NCI-H345 treated with DMSO at 0.1 percent for 48 hours (cell line): ENCODE measurements around the gene TMEM91.
"Not testable (repeated sequence)": the region's sequence is repeated elsewhere in the genome, so short reads cannot be mapped to it uniquely, and the experiment has no call there.

ENCODE experiments used
- DNase-seq: peaks from one replicate; lab custom pipeline; 2025; ENCODE audit not compliant: unreplicated experiment; lab: John Stamatoyannopoulos, UW

The TMEM91 gene

DNA sequence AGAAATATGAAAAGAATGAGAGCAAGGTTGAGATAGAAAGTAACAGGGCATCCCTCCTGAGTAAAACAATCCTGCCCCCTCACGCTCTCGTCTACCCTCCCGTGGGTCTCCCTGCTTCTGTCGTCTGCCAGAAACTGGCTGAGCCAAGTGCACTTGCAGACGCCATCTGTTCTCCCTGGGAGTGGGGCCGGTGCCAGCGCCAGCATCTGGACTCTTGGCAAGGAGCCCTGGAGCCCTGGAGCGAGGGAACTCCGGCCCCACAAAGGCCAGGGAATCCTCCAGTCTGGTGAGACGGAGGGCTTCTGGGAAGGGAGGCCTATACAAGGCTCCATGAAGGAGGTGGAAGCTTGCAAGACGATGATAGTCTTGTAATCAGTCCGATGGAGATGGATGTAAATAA, 2.3 kb upstream of the TMEM91 start:
- peak; percentile 68 for DNase-seq

DNA sequence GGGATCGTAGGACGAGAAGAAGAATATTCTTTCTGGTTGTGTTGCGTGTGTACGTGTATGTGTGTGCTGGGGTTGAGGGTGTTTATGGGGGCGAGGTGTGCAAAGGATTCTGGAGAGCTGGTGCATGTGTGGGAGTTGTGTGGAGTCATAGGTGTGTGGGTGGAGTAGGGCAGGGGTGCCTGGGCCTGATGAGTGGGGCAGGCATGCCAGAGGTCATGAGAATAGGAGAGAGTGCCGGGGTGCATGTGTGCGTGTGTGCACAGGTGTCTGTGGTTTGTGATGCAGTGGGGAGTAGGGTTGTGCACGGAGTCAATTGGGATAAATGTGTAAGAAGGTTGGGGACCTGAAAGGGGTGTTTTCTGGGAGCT, 649 bp downstream of the TMEM91 start:
- no peak for DNase-seq

DNA sequence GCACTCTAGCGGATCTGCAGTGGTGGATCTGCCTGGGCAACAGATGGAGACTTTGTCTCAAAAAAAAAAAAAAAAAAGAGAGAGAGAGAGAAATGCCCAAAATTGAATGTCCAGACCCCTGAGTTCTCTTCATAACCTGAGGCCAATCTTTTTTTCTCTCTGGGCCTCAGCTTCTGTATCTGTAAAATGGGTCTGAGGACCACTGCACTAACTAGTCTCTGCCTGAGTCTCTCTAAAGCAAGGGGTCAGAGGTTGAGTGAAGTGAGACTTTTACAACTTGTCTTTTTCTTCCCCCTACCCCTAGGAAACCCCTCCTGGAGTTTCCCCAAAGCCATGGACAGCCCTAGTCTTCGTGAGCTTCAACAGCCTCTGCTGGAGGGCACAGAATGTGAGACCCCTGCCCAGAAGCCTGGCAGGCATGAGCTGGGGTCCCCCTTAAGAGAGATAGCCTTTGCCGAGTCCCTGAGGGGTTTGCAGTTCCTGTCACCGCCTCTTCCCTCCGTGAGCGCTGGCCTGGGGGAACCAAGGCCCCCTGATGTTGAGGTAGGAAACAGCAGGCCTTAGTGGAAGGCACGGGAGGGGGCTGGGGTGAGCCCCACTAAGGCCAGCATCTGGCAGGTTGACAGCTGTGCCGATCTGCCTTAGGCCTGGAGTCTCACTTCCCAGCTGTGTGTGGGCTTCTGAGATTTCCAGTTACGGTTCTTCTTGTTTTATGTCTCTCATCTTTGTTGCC, 1.8 kb downstream of the TMEM91 start:
- DNase-seq: no peak

DNA sequence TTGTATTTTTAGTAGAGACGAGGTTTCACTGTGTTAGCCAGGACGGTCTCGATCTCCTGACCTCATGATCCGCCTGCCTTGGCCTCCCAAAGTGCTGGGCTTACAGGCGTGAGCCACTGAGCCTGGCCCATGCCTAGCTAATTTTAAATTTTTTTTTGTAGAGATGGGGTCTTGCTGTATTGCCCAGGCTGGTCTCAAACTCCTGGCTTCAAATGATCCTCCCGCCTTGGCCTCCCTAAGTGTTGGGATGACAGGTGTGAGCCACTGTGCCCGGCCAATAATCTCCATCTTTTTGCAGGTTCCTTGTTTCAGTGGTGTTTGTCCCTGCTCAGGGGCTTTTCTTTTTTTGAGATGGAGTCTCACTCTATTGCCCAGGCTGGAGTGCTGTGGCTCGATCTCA, 5.2 kb downstream of the TMEM91 start:
- not testable (repeated sequence) for DNase-seq

DNA sequence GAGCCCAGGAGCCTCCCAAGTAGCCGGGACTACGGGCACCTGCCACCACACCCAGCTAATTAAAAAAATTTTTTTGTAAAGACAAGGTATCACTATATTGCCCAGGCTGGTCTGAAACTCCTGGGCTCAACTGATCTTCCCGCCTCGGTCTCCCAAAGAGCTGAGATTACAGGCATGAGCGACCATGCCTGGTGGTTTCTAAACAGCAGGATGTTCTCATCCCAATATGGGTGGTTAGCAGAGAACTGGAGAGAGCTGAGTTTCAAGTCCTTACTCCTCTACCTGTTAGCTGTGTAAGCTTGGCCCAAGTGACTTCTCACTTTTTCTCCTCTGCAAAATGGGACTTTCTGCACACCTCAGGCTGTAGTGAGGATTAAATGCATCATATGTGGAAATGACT, 8.0 kb downstream of the TMEM91 start:
- DNase-seq: no peak

DNA sequence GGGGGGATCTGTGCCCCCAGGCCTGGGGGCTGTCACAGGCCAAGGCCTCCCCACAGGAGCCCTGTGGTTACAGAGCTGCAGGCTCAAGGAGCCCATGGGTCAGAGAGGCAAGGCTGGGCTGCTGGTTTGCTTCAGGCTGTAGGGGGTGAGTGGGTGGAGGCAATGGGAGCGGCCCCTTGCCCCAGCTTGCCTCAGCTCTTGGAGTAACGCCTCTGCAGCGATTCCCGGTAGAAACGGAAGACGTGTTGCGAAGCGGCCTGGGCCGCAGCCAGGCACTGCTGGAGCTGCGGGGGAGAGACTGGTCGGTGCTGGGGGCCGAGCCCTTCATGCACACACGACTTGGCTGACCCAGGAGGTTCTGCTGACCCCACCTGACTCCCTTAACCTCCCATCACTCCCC, 10.1 kb downstream of the TMEM91 start:
- DNase-seq: no peak

DNA sequence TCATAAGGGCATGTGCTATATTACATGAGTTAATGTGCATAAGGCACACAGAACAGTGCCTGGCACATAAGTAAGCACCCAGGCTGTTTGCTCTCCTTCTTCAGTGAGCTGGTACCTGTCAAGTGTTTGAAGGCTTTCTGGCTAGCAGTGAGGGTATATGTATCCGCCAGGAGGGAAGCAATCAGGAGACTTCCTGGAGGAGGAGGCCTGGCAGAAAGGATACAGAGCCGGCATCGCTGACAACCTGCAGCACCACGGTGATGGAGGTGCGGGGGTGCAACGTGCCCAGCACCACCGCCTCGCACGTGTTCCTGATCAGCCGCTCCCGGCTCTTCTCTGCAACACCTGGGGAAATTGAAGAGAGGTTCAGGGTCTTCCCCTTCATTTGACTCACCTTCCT, 15.3 kb downstream of the TMEM91 start:
- DNase-seq: no peak

DNA sequence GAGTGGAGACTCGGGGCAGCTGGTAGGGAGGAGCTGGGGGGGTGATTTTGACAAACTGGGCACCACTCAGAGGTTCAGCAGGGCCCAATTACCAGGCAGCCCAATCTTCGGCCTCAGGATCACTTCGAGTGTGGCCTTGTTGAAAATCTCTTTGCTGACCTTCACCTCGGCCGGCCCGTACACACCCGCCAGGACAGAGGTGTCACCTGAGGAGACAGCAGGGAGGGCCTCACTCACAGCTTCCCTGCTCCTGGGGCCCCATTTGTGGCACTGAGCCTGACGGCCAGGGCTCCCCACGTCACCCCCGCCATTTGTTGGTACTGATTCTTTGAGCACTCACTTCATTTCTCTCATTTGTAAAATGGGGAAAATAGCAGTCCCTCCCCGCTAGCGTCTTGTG, 16.4 kb downstream of the TMEM91 start:
- DNase-seq: no peak

DNA sequence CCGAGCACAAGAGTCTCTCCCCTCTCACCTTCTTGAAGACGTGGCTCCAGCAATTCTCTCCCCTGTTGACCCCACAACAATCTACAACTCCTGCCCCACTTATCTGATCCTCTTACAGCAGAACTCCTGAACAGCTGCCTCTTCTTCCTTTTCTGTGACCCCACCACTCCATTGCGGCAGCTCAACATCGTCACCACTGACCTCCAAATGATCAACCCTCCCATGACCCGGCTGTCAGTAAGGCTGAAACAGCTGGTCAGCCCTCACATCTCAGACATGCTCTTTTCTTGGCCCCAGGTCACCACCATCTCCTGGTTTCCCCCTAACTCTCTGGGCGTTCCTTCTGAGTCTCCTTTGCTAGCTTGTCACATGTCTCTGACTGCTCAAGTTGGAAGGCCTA, 19.0 kb downstream of the TMEM91 start:
- no peak for DNase-seq

DNA sequence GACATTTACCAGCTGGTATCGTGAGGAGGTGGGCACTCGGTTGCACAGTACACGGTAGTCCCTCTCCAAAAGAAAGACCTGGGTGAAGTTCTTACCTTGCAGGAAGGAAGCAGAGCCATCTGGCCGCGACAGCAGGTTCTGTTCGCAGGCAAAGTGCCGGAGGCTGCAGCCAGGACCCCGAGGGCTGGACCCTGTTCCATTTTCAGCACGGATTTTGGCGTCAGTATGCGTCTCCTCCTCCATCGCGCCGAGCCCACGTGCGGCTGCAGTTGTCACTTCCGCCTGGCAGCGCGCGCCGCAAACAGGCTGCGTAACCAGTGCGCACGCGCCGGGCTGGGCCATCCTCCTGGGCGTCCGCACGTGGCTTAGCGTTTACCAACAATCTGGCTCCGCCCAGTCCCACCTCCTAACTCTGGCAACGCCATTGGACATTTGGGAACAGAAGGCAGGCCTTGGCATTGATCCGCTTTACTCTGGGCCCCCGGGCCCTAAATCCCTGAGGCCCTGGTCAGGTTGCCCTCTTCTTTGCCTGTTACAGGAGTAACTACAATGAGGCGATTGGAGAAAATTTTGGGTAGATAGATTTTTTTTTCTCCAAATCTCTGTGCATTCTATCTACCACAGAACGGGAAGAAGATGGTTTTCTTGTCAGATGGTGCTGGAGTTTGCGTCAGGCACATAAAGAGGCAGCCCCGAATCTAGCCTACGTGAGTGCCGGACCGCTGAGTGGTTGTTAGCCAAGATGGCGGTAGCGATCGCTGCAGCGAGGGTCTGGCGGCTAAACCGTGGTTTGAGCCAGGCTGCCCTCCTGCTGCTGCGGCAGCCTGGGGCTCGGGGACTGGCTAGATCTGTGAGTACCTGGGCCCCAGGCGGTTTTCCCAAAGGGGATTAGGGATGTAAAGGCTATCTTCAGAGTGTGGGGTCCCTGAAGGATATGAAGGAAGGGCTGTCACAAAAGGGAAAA, 21.0 kb downstream of the TMEM91 start, which contains the start of the genes BCKDHA and EXOSC5:
TSS of gene BCKDHA (plus strand) at position 733 of the 964 bp plus-strand sequence. CDS start at position 743, 10 bp downstream.
TSS of gene EXOSC5 (minus strand) at position 274 of the 964 bp plus-strand sequence. CDS start at position 243, 31 bp downstream.
- peak; percentile 92 for DNase-seq

DNA sequence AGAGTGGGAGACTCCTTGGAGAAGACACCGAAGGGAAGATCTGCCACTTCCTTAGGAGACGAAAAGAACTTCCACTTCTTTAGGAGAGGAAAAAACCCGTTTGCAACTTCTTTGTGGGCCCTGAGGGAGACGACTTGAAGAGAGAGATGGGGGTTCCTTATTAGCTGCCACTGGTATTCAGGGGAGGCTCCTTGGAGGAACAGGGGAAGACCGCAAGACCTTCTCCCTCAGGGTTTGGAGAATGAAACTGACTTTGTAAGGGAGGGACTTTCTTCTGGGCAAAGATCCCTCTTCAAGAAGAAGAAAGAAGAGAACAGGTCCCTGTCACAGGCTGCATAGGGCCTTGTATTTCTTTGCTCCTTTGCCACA, 21.7 kb downstream of the TMEM91 start:
- DNase-seq: no peak

DNA sequence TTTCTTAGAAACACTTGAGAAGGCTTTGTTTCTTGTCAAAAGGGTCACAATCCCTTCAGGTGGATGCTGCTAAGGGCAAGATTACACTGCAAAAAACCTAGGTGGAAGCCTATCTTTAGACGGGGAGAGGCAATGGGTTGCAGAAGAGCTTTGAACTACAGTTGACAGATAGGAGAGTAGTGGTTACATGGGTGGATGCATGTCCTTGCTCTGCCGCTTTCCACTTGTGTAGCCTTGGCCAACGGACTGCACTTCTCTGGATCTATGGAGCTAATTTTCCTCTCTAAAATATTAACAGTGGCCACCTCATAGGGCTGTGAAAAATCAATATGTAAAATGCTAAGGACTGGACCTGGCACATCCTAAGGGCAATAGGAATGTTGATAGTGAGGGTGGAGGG, 22.3 kb downstream of the TMEM91 start:
- no peak for DNase-seq

DNA sequence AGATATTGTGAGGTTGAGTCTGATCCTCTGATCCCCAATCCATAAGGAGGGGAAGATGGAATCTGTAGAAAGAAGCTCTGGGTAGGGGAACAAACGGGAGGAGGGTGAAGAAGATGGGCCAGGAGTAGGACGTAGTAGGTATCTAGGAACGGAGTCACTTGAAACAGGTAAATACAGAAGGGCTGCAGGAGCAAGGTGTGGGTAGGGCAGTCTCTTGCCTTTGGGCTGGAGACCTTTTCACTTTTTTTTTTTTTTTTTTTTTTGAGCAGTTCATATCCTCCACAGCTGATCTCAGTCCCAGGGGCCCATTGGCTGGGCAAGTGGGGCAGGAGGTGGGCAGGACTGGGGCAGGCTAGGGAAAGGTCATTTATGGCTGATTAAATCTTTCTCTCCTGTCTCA, 22.8 kb downstream of the TMEM91 start:
- DNase-seq: no peak

DNA sequence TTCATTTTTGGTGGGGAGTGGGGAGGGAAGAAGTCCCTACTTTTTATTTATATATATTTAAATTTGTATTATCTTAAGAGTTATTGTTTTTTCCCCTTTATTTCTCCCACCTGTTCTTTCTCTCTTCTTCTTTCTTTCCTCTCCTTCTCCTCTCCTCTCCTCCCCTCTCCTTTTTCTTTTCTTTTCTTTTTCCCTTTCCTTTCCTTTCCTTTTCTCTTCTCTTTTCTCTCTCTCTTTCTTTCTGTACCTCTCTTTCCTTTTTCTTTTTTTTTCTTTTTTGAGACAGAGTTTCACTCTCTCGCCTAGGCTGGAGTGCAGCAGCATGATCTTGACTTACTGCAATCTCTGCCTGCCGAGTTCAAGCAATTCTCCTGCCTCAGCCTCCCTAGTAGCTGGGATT, 23.2 kb downstream of the TMEM91 start:
- DNase-seq: no peak

DNA sequence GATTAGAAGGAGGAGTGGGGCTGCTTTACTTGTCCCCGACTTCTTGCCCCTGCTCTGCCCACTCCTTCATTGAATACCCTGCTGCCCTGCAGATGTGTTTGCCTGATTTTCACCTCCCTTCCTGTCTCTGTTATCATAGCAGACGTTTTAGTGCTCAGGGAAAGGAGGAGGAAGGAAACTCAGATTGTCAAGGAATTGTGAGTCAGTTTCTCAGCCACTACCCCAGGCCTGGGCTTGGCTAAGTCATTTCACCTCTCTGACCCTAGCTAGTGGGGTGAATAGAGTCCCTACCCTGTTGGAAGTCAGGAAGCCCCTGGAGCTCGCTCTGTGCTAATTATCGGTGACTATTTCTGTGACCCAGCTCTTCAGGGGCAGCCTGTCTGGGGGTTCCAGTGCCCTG, 25.1 kb downstream of the TMEM91 start:
- DNase-seq: no peak

DNA sequence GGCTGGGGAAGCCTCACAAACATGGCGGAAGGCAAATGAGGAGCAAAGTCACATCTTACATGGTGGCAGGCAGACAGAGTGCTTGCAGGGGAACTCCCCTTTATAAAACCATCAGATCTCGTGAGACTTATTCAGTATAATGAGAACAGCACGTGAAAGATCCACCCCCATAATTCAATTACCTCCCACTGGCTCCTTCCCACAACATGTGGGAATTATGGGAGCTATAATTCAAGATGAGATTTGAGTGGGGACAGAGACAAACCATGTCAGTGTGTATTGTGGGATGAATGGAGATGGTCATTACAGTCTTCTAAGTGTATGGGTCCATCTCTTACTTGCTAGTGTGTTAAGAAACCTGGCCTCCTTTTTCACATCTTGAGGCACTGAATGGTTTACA, 25.7 kb downstream of the TMEM91 start:
- DNase-seq: no peak

DNA sequence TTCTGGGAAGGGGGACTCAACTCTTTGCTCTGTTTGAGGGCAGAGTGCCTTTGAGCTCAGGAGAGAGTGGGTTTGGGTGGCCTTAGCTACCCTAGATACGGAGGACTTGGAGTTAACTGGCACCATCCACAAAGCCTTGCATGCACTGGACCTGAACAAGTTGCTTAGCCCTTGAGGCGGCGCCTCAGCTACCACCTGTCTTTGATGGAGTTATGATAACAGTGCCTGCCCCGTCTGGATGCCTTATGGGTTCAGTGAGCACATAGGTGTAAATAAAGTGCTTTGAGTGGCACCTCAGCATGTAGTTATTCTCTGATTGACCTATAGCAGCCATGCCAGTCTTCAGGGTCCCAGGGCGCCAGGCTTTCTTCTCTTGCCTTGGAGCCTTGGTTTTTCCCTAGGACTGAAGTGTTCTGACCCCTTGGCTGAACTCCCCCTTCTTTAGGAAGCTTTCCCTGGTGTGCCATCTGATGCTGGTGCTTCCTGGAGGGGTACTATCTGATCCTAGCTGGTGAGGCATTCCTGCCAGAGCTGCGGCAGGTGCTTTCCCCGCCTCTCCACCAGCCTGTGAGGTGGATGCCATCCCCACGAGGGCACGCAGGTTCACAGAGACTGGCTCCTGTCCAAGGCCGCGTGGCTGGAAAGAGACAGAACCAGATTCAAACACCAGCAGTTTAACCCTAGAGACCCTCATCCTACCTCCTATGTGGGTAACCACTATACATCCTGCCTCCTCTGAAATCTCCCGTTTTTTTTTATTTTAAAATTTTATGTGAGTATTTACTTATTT, 27.0 kb downstream of the TMEM91 start:
- DNase-seq: no peak

DNA sequence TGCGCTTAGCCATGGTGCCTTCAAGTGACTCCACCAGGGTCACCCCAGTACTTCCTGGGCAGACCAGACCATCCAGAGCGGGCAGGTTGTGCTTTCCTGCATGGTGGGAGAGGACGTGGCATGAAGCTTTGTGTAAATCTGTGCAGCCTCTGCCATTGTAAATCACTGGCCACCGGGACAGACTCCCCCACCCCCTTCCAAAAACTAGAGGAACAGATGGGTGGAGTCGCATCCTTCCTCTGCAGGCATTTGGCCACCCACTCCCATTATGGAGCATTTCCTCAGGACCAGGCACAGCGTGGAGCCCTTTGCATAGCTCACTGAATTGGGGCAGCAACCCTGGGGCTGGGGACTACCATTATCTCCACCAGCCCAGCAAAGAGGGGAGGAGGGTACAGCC, 29.4 kb downstream of the TMEM91 start:
- DNase-seq: no peak

DNA sequence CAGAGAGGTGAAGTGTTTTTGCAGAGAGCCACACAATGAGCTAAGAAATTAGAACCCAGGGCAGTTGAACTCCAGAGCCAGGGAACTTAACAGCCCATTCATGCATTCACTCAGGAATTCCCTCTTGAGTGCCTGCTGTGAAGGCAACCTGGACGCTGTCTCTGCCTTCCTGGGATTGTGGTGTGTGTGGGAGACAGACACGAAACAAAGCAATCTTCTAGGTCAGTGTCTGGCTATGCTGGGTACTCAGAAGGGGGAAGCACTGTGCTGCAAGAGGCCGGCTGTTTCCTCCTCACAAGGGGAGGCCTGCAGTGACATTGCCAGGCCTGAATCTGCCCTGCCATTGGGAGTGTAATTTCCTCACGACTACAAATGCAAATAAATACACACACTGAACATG, 30.9 kb downstream of the TMEM91 start:
- DNase-seq: no peak

DNA sequence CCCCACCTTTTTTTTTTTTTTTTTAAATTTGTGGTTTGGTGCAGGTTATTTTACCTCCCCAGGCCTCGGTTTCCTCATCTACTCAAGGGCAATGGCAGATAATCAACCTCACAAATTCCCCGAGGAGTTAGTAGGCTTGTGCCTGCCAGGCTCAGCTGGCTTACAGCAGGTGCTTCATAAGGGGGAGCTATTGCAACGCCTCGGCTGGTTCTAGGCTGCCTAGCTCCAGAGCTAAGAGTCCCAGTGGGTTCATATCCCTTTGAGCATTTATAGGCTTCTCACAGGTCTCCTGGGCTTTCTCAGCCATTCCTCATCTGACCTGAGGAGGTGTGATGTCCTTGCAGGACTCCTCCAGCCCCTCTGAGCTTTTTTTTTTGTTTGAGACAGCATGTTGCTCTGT, 31.9 kb downstream of the TMEM91 start:
- DNase-seq: no peak

DNA sequence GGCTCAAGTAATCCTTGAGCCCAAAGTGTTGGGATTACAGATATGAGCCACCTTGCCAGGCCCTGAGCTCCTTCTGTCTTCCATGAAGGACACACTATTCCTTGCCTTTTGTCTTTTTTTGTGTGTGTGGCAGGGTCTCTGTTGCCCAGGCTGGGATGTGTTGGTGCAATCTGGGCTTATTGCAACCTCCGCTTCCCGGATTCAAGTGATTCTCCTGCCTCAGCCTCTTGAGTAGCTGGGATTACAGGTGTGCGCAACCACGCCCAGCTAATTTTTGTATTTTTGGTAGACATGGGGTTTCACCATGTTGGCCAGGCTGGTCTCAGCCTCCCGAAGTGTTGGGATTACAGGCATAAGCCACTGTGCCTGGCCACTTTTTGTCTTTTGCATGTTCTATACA, 32.5 kb downstream of the TMEM91 start:
- DNase-seq: not testable (repeated sequence)
